Stimulated activated CD8-positive, alpha-beta memory T cell treated with anti-CD3 and anti-CD28 coated beads, Interleukin-2, amount 100 ng/mL, for 48 hours (primary cell): ENCODE measurements around the gene AFG1L.
"Not testable (repeated sequence)": the region's sequence is repeated elsewhere in the genome, so short reads cannot be mapped to it uniquely, and the experiment has no call there.

Experiments used
- DNase-seq, 2 donors: peaks; one replicate each; pipeline ENCODE4 v3.0.0-alpha.2; 2020; ENCODE audit warnings: low read depth in 2 of 2

AFG1L gene

DNA sequence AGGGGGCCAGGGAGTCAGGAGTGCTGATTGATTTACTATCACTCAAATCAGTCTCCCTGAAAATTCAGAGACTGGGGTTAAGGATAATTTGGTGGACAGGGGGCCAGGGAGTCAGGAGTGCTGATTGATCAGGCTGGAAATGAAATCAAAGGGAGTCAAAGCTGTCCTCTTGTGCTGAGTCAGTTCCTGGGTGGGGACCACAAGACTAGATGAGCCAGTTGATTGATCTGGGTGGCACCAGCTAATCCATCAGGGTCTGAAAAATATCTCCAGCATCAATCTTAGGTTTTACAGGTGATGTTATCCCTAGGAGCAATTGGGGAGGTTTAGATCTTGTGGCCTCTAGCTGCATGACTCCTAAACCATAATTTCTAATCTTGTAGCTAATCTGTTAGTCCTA, 6.1 kb upstream of the AFG1L start:
- DNase-seq = no peak

DNA sequence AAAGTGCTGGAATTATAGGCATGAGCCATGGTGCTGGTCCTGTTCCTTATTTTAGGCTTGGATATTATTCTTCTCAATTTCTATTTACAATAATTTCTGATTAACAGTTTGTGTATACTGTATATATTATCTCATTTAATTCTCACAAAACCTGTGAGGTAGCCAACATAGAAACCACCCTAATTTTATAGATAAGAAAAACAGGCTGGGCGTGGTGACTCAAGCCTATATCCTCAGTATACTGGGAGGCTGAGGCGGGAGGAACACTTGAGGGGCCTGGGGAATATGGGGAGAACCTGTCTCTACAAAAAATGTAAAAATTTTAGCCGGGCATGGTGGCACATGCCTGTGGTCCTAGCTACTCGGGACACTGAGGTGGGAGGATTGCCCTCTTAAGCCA, 3.8 kb upstream of the AFG1L start:
- no peak for DNase-seq

DNA sequence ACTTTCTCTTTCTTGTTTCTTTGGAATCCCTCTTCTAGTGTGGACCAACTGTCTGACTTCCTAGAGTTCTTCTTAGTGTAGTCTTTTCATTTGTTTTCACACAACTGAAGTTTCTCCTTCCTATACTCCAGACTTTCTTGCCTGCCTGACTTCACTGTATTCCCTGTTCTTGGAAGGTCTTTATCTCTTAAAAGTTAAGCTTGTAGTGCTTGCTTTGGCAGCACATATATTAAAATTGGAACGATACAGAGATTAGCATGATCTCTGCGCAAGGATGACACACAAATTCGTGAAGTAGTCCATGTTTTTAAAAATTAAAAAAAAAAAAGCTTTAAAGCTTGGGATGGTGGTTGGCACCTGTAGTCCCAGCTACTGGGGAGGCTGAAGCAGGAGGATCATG, 2.3 kb upstream of the AFG1L start:
- not testable (repeated sequence) for DNase-seq

DNA sequence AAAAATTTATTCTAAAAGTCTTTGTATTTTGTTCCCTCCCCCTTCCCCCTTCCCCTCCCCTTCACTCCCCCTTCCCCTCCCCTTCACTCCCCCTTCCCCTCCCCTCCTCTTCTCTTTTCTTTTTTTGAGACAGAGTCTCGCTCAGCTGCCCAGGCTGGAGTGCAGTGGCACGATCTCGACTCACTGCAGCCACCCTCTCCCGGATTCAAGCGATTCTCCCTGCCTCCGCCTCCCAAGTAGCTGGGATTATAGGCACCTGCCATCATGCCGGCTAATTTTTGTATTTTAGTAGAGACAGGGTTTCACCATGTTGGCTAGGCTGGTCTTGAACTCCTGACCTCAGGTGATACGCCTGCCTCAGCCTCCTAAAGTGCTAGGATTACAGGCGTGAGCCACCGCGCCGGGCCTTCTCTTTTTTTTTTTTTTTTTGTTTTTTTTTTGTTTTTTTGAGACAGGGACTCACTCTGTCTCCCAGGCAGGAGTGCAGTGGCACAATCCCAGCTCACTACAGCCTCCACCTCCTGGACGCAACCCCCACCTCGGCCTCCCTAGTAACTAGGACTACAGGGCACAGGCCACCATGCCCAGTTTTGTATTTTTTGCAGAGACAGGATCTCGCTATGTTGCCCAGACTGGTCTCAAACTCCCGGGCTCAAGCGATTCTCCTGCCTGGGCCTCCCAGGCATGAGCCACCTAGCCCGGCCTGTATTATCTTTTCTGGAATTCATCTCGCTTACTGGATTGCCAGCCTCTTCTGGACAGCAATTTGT, 1.1 kb upstream of the AFG1L start:
- no peak for DNase-seq

DNA sequence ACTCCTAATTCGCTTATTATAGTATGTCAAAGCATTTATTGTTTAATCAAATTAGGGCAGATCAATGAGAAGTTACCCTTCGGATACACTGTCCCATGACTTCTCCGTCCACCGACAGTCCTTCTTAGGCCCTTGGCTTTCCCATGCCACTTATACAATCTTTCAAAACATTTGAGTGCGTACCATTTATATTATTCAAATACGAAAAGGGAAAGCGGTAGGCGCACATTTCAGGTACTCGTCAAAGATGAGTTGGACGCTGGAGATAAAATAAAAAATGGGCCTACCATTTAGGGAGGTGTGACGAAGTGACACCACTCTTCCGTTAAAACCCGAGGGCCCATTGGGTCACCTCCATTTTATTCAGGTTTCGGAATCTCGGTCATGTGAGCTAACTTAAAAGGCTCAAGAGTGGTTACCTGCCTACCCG, 542 bp upstream of the AFG1L start:
- no peak for DNase-seq

DNA sequence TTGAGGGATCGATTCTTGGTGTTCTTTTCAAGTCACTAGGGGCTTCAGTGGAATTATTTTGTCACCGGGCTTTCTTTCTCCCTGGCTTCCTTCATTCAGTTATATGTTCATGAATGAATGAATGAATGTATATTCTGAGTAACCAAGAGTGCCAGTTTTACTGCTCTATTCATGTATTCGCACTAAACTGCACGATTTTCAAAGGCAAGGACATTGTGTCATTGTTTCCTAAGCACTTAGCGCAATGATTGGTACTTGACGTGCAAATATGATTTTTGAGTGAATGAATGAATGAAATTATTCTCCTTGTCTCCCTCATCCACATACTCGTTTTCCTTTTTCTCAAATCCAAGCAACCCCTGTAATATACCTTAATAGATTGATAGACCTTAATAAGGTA, 822 bp downstream of the AFG1L start:
- DNase-seq = no peak

DNA sequence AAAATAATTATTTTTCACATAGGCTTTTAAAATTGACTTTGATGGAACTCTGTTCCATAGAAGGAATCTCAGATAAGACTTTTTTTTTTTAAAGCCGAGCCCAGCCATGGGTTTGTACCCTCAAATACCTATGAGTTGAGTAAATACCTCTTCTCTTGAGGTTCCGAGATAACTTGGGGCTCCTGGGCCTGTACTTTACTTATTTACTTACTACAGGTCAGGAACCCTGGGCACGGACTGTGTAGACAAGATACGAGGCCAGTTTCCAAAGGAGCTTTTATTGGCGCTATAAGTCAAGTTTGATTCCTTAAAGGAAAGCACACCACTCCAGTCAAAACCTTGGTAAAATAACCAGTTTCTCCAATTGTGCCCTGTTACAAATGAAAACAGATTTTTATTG, 7.5 kb downstream of the AFG1L start:
- DNase-seq = no peak

DNA sequence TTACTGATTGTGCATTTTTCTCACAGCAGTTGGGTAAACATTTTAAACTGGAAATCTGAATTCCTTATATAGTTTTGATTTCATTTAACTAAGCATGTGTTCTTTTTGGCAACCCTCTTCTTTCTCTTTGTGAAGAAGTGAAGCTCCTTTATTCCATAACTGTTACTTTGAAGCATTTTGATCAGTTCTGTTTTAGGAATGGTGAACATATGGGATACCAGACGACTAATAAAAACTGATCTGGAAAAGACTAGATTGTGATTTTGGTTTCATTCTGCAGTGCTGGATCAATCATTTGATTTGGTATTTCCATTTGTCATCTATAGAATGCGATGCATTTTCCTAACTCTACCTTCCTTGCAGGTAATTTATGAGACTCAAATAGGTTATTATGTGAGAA, 9.8 kb downstream of the AFG1L start:
- no peak for DNase-seq

DNA sequence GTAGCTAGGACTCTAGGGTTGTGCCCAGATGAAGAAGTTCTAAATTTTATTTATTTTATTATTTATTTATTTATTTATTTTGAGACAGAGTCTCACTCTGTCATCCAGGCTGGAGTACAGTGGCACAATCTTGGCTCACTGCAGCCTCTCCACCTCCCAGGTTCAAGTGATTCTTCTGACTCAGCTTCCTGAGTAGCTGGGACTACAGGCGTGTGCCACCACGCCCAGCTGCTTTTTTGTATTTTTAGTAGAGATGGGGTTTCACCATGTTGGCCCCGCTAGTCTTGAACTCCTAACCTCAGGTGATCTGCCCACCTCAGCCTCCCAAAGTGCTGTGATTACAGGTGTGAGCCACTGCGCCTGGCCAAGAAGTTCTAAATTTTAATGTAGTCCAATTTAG, 13.8 kb downstream of the AFG1L start:
- DNase-seq = not testable (repeated sequence)

DNA sequence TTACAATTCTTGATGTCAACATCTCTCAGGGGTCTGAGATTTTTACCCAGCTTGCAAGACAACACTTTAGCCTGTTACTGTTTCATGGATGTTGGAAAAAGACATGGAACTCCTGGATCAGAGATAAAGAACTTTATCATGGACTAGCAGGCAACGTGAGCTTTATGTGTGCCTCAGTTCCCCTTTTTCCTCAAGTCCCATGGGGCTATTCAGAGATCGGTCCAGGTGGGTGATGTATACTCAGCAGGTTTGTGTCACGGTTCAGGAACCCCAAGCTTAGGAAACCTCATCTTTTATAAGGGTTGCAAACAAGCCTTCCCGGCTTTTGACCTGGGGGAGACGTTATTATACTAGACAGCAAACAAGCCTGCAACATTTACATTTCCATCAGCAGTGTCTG, 15.0 kb downstream of the AFG1L start:
- no peak for DNase-seq

DNA sequence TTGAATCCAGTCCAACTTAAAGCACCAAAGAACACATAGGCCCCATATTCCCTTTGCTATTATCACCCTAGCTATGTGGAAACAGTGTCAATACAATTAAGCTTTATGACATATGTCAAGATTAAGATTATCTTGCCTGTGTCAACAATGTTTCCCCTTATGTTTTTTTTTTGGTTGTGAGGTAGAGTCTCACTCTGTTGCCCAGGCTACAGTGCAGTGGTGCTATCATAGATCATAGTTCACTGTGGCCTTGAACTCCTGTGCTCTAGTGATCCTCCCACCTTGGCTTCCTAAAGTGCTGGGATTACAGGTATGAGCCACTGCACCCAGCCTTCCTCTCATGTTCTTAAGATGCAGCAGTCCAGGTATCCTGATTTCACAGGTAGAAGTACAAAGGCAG, 17.8 kb downstream of the AFG1L start:
- DNase-seq = no peak

DNA sequence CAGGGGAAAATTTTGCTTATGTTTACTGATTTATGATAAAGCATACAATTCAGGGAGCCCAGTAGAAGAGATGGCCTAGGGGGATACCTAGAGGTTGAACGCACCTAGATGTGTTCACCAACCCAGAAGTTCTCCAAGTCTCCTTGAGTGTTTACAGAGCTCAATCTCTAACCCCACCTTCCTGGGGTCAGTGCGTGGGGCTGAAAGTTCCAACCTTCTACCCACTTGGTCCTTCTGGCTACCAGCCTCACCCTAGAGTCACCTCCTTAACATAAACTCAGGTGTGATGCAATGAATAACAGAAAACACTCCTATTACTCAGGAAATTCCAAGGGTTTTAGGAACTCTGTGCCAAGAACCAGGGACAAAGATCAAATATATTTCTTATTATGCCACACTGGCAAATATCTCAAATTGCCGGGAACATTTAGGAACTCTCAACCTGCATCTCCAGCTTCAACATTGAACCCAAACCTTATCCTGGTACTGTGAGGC, 26.4 kb downstream of the AFG1L start:
- no peak for DNase-seq

DNA sequence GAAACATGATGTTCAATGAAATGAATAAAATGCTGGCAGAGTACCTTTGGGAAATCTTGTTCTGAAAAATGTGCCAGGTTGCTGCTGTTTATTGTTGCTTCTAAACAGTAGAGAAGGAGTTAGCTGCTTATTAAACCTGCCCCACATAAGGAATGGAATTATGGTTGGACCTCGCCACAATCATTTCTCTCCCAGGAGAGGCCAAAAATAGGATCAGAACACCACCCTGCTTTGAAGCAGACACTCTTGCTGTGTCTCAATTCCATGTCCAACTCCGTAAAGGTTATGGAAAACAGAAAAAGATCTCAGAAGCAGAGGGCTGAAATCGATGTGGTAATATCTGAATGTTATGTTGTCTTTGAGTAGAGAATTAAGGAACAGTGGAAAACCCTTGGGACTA, 27.9 kb downstream of the AFG1L start:
- no peak for DNase-seq

DNA sequence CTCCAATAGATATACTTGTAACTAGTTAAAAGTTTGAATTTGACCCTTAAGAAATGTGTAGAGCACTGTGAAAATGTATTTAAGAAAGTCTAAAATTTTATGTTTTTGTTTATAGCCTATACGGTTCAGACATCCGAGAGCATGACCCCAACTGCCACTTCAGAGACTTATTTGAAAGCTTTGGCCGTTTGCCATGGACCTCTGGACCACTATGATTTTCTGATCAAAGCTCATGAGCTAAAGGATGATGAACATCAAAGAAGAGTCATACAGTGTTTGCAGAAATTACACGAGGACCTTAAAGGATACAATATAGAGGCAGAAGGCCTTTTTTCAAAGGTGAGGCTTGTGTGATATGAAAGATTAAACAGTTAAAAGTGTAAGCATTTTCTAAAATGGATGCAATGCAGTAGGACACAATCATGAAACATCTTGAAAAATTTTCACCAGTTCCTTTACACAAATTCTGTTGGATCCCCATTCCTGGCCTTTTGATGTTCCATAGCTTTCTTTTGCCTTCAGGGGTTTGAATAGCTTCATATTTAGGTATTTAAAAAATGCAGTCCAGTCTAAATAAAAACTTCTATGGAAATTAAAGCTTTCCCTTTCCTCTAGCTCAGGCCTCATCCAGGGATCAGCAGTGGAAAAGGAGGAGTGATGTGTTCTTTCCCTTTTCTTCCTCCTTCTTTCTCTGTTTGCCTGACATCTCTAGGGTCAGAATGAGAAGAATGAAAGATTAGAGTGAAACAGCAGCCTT, 29.0 kb downstream of the AFG1L start:
- DNase-seq = no peak

DNA sequence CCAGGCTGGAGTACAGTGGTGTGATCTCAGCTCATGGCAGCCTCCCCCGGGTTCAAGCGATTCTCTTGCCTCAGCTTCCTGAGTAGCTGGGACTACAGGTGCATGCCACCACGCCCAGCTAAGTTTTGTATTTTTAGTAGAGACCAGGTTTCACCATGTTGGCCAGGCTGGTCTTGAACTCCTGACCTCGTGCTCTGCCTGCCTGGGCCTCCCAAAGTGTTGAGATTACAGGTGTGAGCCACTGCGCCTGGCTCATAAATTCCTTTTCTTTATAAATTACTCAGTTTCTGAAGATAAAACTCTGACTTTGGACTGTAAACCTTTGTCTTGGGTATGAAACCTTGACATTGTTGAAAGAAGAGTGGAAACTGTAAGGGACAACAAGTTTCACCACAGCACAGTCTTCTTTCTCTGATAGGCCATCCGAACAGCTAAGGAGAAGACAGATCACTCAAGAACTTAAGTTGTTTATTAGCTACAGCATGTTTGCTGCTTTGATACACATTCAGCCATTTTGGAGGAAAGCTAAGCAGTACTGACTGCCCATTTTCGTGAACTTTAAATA, 35.4 kb downstream of the AFG1L start:
- DNase-seq = not testable (repeated sequence)

DNA sequence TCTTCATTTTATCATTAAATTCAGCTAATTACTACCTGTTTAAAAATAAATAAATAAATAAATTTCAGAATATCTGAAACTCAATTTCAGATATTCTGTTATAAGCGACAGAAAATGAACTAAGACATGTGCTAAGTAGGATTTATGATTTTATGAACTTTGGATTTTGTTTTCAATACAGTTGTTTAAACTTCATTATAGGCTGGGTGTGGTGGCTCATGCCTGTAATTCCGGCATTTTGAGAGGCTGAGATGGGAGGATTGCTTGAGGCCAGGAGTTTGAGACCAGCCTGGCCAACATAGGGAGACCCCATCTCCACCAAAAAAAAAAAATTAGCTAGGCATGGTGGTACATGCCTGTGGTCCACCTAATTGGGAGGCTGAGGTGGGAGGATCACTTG, 36.0 kb downstream of the AFG1L start:
- DNase-seq = no peak

DNA sequence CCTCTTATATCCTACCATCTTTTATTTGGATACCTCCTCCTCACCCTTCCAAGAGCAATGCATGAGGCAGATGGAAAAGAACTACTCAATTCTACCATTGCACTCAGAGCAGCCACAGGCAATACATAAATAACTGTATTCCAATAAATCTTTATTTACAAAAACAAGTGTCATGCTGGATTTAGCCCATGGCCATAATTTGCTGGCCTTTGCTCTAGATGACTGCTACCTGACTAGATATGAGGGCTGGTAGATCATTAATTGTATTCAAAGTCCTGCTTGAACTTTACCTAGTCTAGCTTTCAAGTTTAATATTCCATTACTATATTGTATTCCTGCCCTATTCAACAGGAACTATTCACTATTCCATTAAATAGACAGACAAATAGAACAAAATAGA, 37.1 kb downstream of the AFG1L start:
- DNase-seq = no peak

DNA sequence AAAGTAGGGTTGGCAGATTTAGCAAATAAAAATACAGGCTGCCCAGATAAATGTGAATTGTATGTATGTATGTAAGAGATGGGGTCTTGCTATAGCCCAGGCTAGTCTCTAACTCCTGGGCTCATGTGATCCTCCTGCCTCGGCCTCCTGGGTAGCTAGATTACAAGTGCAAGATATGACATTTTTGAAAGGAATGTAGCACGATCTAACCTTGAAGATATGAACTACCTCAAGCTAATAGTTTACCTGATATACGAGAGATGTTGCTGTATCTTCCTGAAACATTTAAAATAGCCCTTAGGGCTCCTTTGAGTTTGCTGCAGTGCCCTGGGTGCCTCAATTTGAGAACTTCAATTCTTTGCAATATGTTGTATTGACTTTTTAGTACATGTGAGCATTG, 42.1 kb downstream of the AFG1L start:
- DNase-seq = no peak

DNA sequence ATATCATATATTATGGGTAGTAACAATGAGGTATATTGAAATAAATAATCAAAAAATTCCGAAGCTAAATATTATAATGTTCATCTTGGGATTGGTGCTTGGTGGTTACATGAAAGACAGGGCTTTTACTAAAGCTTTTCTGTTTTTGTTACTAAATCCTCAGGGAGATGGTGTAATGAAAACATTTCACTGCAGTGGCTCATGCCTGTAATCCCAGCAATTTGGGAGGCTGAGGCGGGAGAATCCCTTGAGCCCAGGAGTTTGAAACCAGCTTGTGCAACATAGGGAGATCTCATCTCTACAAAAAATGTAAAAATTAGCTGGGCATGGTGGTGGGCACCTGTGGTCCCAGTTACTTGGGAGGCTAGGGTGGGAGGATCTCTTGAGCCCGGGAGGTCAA, 42.9 kb downstream of the AFG1L start:
- no peak for DNase-seq

DNA sequence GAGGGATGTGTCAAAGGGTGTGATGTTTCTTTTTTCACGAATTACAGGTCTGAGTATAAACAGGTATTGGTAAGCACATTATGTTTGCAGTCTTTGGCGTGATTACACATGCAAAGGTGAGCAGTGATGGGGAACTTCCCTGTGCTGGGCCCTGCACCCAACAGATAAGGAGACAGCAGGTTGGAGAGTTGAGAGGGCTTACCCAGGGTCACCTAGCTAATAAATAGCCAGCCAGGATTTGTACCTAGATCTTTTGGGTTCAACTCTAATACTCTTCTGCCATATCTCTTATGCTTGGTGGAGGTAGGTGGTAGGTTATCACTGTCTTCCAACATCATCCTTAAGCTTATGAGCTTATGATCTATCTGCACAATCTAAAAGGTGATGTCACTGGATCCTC, 46.5 kb downstream of the AFG1L start:
- DNase-seq = no peak

DNA sequence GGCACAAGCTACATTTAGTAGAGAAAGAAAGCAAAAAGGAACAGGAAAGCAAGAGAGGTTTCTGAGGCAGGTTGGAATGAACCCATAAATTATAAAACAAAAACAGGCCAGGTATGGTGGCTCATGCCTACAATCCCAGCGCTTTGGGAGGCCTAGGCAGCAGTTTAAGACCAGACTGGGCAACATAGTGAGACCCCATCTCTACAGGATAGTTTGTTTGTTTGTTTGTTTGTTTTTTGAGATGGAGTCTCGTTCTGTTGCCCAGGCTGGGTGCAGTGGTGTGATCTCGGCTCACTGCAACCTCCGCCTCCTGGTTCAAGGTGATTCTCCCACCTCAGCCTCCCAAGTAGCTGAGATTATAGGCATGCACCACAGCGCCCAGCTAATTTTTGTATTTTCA, 49.0 kb downstream of the AFG1L start:
- no peak for DNase-seq

DNA sequence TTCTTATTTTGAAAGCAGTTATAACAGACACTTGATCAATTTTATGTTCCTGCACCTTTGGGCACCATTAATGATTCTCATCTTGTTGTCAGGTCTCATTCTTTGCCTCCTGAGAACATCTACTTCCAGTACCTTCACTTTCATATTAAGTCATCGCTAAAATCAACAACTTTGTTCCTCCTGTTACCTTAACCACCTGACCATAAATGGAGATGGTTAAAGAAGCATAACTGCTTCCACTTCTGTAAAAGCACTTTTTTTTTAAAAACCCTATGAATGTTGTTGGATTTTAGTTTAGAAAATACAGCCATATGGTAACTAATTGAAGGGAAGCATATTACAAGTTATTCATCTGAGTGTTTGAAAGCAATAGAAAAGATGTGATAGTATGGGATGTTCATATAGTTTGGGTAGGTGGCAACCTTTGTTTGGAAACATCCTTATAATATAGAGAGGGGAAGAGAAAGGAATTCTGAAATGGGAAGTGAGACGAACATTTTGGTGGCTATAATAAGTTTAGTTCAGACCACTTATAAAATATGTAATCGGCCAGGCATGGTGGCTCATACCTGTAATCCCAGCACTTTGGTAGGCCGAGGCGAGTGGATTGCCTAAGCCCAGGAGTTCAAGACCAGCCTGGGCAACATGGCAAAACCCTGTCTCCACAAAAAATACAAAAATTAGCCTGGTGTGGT, 53.9 kb downstream of the AFG1L start:
- DNase-seq = no peak
